Osteoblast (primary cell): ENCODE measurements around the gene GRM1. TPM values are rescaled to one million over a fixed set of nuclear protein-coding genes. Genes with fewer than 3 reads are reported as not detected.

Source experiments
- DNase-seq: peaks from one replicate; pipeline ENCODE4 v3.0.0; 2011; ENCODE audit warnings: low spot score, mixed read lengths; ENCODE audit not compliant: insufficient read length; ENCODE audit errors: missing footprints
- H2AFZ ChIP-seq: 2 replicates; pipeline ENCODE4 v1.6.0; 2011; ENCODE audit warnings: mild to moderate bottlenecking, low read length
- H3K27ac ChIP-seq: 2 replicates; pipeline ENCODE4 v1.5.1; 2011; ENCODE audit warnings: mild to moderate bottlenecking, low read depth, low read length, moderate library complexity
- H3K27me3 ChIP-seq: 2 replicates; pipeline ENCODE4 v1.6.0; 2012; ENCODE audit warnings: mild to moderate bottlenecking, control low read depth, inconsistent platforms, low read length, moderate library complexity; ENCODE audit not compliant: insufficient read depth
- H3K36me3 ChIP-seq: 2 replicates; pipeline ENCODE4 v1.5.1; 2011; ENCODE audit warnings: mild to moderate bottlenecking, low read length, control low read depth, moderate library complexity; ENCODE audit not compliant: insufficient read depth
- H3K4me1 ChIP-seq: 2 replicates; pipeline ENCODE4 v1.5.1; 2011; ENCODE audit warnings: mild to moderate bottlenecking, low read length, control low read depth, moderate library complexity; ENCODE audit not compliant: insufficient read depth
- H3K4me2 ChIP-seq: 2 replicates; pipeline ENCODE4 v1.6.0; 2011; ENCODE audit warnings: mild to moderate bottlenecking, low read length; ENCODE audit not compliant: insufficient read depth
- H3K4me3 ChIP-seq: fragments of 200-600 bp; sonication (generic); 3 replicates; pipeline ENCODE4 v1.5.1; 2012; ENCODE audit warnings: mild to moderate bottlenecking, low read length, inconsistent platforms; ENCODE audit not compliant: insufficient read depth
- H3K79me2 ChIP-seq: 2 replicates; pipeline ENCODE4 v1.6.0; 2012; ENCODE audit warnings: mild to moderate bottlenecking, low read length, control low read depth, inconsistent platforms; ENCODE audit not compliant: insufficient read depth
- H3K9me3 ChIP-seq: 2 replicates; pipeline ENCODE4 v1.5.1; 2011; ENCODE audit warnings: low read depth, low read length, control low read depth
- H4K20me1 ChIP-seq: 2 replicates; pipeline ENCODE4 v1.6.0; 2012; ENCODE audit warnings: mild to moderate bottlenecking, low read length, control low read depth; ENCODE audit not compliant: insufficient read depth
- CTCF ChIP-seq: IDR thresholded peaks from 2 replicates; pipeline ENCODE4 v1.5.1; 2011; ENCODE audit warnings: mild to moderate bottlenecking, low read depth, low read length, moderate library complexity; ENCODE audit errors: extremely low read depth
- total RNA-seq: library from RNA; depleted of rRNA; stranded (reverse); fragments of >200 nt; gene quantifications from 2 replicates; pipeline ENCODE4 v1.2.3, GENCODE V29; 2012

Gene GRM1
- total RNA-seq, 1 donor: under 0.01 TPM

DNA sequence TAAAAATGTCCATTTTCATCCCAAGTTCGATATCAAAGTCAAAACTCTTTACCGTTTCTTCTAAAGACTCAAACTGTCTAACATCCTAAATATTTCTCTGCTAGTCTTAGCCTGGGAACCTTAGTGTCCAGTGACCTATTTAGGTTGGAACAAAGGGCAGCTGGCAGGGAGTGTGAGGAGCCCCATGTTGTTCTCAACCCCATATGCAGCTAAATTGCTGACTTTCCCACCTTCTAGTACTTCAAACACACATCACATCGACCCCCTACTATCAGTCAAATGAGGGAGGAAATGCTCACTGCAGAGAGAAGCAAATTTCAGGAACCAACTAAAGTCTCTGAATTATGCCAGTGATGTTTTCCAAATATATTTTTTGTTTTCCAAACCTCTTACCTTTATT lies 322.2 kb downstream of the GRM1 start:
- H3K36me3 ChIP-seq: no peaks in the 10 kb centered on the region
- TF ChIP-seq CTCF: no peak
- no peak overlapping the region for H3K27ac ChIP-seq
- no peaks in the 10 kb centered on the region for H3K4me1 ChIP-seq
- H3K79me2 ChIP-seq: no peaks in the 10 kb centered on the region
- H3K9me3 ChIP-seq: no peaks in the 10 kb centered on the region
- H2AFZ ChIP-seq: no peak overlapping the region
- H3K27me3 ChIP-seq: no peaks in the 10 kb centered on the region
- no peaks in the 10 kb centered on the region for H4K20me1 ChIP-seq
- peak; percentile 14 for DNase-seq
- no peak overlapping the region for H3K4me3 ChIP-seq
- no peak overlapping the region for H3K4me2 ChIP-seq

DNA sequence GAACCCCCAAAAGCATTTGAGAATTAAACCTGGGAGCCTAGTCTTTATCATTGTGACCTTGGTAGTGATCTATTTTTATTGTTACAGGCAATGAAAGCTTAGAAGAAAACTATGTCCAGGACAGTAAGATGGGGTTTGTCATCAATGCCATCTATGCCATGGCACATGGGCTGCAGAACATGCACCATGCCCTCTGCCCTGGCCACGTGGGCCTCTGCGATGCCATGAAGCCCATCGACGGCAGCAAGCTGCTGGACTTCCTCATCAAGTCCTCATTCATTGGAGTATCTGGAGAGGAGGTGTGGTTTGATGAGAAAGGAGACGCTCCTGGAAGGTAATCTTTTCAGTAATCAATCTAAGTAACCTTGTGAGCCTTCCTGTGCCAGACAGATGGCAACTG lies 323.3 kb downstream of the GRM1 start:
- no peak for TF ChIP-seq CTCF
- Histone ChIP-seq H3K36me3 (no peaks in the 10 kb centered on the region), H3K27ac (no peak overlapping the region), H3K27me3 (no peaks in the 10 kb centered on the region), H3K4me3 (no peak overlapping the region), H2AFZ (no peak overlapping the region), H3K9me3 (no peaks in the 10 kb centered on the region), H3K79me2 (no peaks in the 10 kb centered on the region), H4K20me1 (no peaks in the 10 kb centered on the region), H3K4me2 (no peak overlapping the region), H3K4me1 (peaks cover 2% of the 10 kb centered on the region)
- no peak for DNase-seq

- H3K79me2 ChIP-seq: no peaks in the 10 kb centered on the region
- no peak overlapping the region for H3K27ac ChIP-seq
- no peaks in the 10 kb centered on the region for H3K27me3 ChIP-seq
- H4K20me1 ChIP-seq: no peaks in the 10 kb centered on the region
- H3K4me1 ChIP-seq: peaks cover 23% of the 10 kb centered on the region
- no peaks in the 10 kb centered on the region for H3K36me3 ChIP-seq
- no peak overlapping the region for H3K4me3 ChIP-seq
- no peak overlapping the region for H3K4me2 ChIP-seq
- H3K9me3 ChIP-seq: no peaks in the 10 kb centered on the region
- TF ChIP-seq CTCF: no peak
- DNase-seq: no peak
- H2AFZ ChIP-seq: no peak overlapping the region
Observed at GRCh38 chr6:146354451-146354850, 325.6 kb downstream of the GRM1 start.

GRCh38 chr6:146355521-146356100 lies 326.7 kb downstream of the GRM1 start:
- no peak overlapping the region for H3K27ac ChIP-seq
- no peak overlapping the region for H2AFZ ChIP-seq
- H4K20me1 ChIP-seq: no peaks in the 10 kb centered on the region
- H3K36me3 ChIP-seq: no peaks in the 10 kb centered on the region
- H3K4me2 ChIP-seq: no peak overlapping the region
- no peaks in the 10 kb centered on the region for H3K9me3 ChIP-seq
- H3K27me3 ChIP-seq: no peaks in the 10 kb centered on the region
- no peak for TF ChIP-seq CTCF
- H3K79me2 ChIP-seq: no peaks in the 10 kb centered on the region
- no peak overlapping the region for H3K4me3 ChIP-seq
- no peak for DNase-seq
- peaks cover 26% of the 10 kb centered on the region for H3K4me1 ChIP-seq
